ENCODE data around the gene TARBP2. TPM values are rescaled to one million over a fixed set of nuclear protein-coding genes. Genes with fewer than 3 reads are reported as not detected.

The TARBP2 gene
- total RNA-seq, 4 donors from 2014 or later: 16.0 to 27.1 (median 22.7) TPM

DNA sequence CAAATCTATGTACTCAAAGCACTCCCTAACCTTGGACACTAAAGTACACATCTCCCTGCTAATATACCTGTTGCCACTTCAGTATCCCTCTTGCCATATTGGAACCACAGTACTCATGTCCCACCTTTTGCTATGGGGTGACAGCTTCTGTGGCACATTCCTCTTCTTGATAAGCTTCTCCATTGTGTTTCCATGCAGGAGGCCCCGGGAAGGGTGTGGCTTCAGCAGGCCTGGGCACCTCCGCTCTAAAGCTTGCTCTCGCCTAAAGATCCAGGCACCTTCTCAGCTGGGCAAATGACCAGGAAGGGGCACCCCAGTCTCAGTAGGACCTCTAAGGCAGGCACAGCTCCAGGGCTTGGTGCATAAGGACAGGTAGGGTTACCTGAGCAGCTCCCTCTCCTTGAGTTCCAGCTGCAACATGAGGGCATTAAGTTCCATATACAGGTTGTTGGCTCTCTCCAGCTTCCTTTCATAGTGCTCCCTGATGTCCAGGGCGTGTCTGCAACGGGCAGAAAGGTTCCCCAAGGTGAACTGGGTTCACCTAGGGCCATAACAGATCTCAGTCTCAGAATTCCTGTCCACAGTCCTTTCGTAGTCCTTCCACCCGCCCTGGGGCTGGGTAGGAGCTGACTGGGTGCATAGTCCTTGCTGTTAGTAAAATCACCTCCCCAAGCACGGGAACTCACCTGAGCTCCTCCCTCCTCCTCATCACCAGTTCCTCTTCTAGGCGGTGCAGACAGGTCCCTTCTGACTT lies 17.7 kb upstream of the TARBP2 start:
- no peak for TF ChIP-seq CTCF (IDR thresholded peaks at IDR 0.05; ENCODE audit: low read depth)

DNA sequence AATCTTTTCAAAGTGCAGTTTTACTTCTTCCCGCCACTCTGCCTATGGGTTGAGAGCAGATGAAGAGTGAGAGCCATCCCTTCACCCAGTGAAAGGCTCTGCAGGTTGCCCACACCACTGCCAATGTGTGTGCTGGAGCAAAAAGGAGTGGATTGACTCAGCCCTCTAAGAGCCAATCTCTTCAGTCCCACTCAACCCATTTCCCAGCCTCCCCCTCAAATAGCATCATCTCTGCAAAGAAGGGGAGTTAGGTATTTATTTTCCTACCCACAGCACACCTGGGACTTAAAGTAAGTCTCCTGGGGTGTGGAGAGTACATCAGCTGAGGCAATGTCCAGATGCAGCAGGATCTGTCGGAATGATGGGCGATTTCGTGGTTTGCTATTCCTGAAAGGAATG lies 17.1 kb upstream of the TARBP2 start:
- TF ChIP-seq CTCF (IDR thresholded peaks at IDR 0.05; ENCODE audit: low read depth): no peak

- no peak for TF ChIP-seq CTCF (IDR thresholded peaks at IDR 0.05; ENCODE audit: low read depth)
These were observed 16.2 kb upstream of the TARBP2 start for GRCh38 chr12:53484686-53485575.

GRCh38 chr12:53485955-53486735 lies 14.9 kb upstream of the TARBP2 start:
- no peak for TF ChIP-seq CTCF (IDR thresholded peaks at IDR 0.05; ENCODE audit: low read depth)

DNA sequence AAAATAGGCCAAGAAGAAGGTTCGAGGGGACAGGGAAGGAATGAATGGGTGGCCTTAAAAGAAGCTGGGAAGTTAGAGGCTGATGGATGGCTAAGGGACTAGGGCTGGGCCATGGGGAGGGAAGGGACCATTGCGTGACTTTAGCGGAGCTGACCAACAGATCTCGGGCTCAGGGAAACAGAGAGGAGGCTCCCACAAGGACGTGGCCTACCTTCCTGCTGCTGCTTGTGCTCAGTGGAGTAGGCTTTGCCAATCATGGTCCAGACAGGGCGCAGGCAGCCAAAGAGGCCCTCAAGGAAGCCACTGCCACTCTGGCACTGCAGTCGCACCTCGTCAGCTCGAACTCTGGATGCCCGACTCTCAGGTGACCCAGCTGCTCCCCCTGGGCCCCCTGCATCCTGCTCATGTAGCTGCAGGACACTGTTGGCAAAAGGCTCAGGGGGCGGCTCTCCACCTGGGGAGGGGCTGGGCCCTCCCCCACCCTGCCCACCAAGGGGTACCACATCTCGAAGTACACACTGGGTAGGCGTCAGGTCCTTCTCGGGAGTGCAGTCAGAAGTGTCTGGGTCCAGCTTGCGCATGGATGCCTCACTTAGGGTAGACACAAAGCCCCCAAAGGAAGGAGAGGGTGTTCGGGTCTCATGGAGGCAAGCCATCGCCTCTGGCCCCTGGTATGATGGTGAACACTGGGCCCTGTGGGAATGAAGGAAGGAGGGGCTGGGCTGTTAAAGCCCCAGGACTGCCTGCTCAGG lies 14.2 kb upstream of the TARBP2 start:
- TF ChIP-seq CTCF (IDR thresholded peaks at IDR 0.05; ENCODE audit: low read depth): no peak

- TF ChIP-seq CTCF (IDR thresholded peaks at IDR 0.05; ENCODE audit: low read depth): no peak
These were observed 11.7 kb upstream of the TARBP2 start for GRCh38 chr12:53489242-53489864.

Data from subcutaneous adipose tissue (tissue), 4 donors.